T47D (cell line): ENCODE data around the gene RAB40C.

Experiments used
- DNase-seq, 2 experiments: peaks; one replicate each; pipeline versions ENCODE4 v3.0.0 to v3.0.0-alpha.2; 2011 to 2012; ENCODE audit warnings: low read depth in 1 of 2, low spot score in 1 of 2
- JUND ChIP-seq: IDR thresholded peaks from 2 replicates; pipeline ENCODE4 v1.6.1; 2012; ENCODE audit warnings: low read depth
- in situ Hi-C: cut with HindIII; loops from 2 replicates; pipeline ENCODE4 v1.10.0; 2016; ENCODE audit warnings: low sequenced_read_pairs, low pct_unique_long_range_greater_than_20kb

The RAB40C gene

GRCh38 chr16:582614-583331, 7.1 kb upstream of the RAB40C start:
- in situ Hi-C loops = no loop called here
- TF ChIP-seq JUND = no peak
- DNase-seq = no peak

DNA sequence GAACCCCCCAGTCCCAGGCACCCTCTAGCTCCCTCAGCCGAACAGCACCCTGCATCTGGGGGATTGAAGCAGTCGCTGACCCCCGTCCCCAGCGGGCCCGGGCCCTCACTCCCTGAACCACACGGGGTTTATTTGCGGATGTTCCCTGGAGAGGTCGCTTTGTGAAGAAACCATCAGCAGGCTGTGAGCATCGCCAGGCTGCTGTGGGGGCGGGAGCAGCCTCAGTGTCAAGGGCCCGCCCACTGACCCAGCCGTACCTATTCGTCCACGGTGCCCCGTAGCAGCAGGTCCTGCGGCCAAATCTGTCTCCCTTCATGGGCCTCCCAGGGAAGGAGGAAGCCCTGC, 6.4 kb upstream of the RAB40C start:
- no peak for DNase-seq
- no peak for TF ChIP-seq JUND
- in situ Hi-C loops = no loop called here

- TF ChIP-seq JUND = no peak
- in situ Hi-C loops = no loop called here
- no peak for DNase-seq
Measured at GRCh38 chr16:583815-584591, 5.9 kb upstream of the RAB40C start.

DNA sequence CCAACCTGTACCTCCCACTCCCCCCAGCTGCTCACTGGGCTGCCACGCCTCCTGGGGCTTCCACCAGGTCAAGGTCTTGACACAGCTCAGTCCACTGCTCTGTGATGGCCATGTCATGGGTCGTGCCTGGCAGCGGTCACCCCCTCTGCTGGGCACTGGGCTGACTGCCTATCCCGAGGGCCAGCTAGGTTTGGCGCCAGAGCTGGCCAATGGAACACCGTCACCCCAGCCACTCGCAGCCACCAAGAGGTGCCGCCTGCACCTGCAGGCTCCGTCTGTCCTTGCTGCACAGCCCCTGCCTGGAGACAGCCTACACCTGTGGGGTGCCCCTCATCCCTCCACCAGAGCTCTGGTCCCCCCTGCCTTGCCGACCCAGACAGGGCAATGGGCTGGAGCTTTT, 4.5 kb upstream of the RAB40C start:
- in situ Hi-C loops = no loop called here
- DNase-seq = peak; percentile 84 to 88
- no peak for TF ChIP-seq JUND

- TF ChIP-seq JUND = no peak
- in situ Hi-C loops = no loop called here
- no peak for DNase-seq
Measured at GRCh38 chr16:586047-586644, 3.7 kb upstream of the RAB40C start.

GRCh38 chr16:586645-587590, 2.9 kb upstream of the RAB40C start:
- DNase-seq = no peak
- in situ Hi-C loops = no loop called here
- TF ChIP-seq JUND = no peak

DNA sequence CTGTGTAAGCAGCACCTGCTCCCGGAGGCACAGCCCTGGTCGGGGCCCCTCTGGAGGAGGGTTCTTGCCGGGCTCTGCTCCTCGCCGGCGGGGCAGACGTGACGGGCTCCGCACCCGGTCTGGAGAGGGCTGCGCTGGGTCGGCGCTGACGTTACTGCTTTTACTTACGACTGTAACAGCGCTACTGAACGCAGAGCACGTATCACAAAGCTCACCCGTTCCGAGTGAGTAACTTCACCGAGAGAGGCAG, 1.3 kb upstream of the RAB40C start:
- no peak for DNase-seq
- in situ Hi-C loops = no loop called here
- TF ChIP-seq JUND = no peak

DNA sequence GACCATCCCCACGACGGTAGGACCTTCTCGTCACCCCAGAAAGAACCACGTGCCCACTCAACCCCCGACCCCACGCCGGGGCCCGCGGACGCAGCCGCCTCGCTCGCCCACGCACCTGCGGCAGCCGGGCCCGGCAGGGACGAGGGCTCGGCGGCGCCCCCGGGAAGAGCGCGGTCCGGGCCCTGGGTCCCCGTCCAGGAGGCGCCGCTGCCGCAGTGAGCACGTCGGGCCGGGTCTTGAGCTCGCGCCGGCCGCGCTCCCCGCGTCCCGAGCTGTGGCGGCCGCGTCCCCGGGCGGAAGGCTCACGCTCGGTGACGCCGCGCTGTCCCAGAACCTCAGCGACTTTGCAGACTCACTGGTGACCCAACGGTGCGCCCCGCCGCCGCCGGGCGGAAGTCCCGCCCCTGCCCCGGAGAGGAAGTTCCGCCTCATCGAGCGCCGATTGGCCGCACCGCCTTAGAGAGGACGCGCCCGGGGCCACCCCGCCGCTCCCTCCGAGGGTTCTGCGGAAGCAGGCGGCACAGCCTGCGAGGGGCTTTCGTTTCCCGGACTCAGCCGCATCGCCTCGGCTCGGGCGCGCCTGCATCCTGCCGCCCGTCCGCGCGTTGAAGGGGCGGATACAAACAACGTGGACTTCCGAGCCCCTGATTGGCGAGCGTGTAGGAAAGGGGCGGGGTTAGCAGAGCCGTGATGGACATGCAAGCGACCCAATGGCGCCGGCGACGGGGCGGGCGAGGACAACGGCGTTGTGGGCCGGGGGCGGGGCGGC, 793 bp upstream of the RAB40C start:
- in situ Hi-C loops = no loop called here
- DNase-seq = peak; percentile 83 to 96
- TF ChIP-seq JUND = no peak

DNA sequence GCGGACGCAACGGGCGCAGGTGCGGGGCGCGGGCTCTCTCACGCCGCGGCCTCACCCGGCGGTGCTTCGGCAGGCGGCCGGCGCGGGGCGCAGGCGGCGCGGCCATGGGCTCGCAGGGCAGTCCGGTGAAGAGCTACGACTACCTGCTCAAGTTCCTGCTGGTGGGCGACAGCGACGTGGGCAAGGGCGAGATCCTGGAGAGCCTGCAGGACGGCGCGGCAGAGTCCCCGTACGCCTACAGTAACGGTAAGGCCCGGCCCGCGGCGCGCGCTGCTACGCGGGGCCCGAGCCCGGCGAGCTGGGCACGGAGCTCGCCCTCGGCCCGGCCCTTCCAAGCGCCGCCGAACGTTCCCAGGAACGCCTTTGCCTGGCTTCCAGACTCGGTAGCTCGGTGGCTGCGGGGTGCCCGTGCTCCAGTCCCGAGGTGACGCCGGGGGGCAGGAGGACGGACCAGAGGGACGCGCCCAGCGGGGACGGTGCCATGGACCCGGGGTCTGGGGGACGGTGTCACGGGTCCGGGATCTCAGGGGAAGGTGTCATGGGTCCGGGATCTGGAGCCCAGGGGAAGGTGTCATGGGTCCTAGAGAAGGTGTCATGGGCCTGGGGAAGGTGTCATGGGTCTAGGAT, 435 bp downstream of the RAB40C start:
- DNase-seq = no peak
- no peak for TF ChIP-seq JUND
- in situ Hi-C loops = no loop called here

- no peak for TF ChIP-seq JUND
- no peak for DNase-seq
- in situ Hi-C loops = no loop called here
Measured at GRCh38 chr16:590815-591200, 942 bp downstream of the RAB40C start.

DNA sequence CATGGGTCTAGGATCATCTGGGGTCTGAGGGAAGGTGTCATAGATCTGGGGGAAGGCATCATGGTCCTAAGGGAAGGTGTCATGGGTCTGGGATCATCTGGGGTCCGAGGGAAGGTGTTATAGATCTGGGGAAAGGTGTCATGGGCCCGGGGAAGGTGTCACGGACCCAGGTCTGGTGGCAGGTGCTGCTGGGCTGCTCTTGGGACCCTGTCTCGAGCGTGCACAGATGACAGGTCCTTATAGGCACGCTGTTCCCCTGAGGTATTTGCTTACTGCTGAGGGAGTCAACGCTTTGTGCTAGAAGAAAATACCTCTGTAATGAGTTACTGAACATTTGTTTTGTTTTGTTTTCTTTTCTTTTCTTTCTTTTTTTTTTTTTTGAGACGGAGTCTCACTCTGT, 1.4 kb downstream of the RAB40C start:
- in situ Hi-C loops = no loop called here
- TF ChIP-seq JUND = no peak
- no peak for DNase-seq
